DND-41 (cell line): ENCODE measurements around the gene FAM222A.

ENCODE experiments used
- ATAC-seq: fragments of 200-7000 bp; cut with Tn5 transposase; 3 replicates; pipeline ENCODE4 v1.9.1; 2021; ENCODE audit warnings: low read depth; ENCODE audit not compliant: insufficient read depth
- DNase-seq: peaks from one replicate; pipeline ENCODE4 v3.0.0-alpha.2; 2020
- H2AFZ ChIP-seq: 2 replicates; pipeline ENCODE4 v1.6.0; 2012; ENCODE audit warnings: low read depth, low read length
- H3K27ac ChIP-seq: 2 replicates; pipeline ENCODE4 v1.5.1; 2012; ENCODE audit warnings: low read length, inconsistent platforms
- H3K27me3 ChIP-seq: fragments of 200-600 bp; sonication (generic); 2 replicates; pipeline ENCODE4 v1.6.0; 2012; ENCODE audit warnings: low read length, mild to moderate bottlenecking, inconsistent platforms; ENCODE audit not compliant: insufficient read depth, poor library complexity
- H3K36me3 ChIP-seq: 2 replicates; pipeline ENCODE4 v1.5.1; 2012; ENCODE audit warnings: low read length, inconsistent platforms; ENCODE audit not compliant: insufficient read depth
- H3K4me1 ChIP-seq: 2 replicates; pipeline ENCODE4 v1.5.1; 2012; ENCODE audit warnings: mild to moderate bottlenecking, low read length; ENCODE audit not compliant: insufficient read depth
- H3K4me2 ChIP-seq: 2 replicates; pipeline ENCODE4 v1.6.0; 2012; ENCODE audit warnings: mild to moderate bottlenecking, moderate library complexity, low read length, inconsistent platforms; ENCODE audit not compliant: insufficient read depth
- H3K4me3 ChIP-seq, 2 experiments: fragments of 200-600 bp in 1 of 2; shearing (Covaris generic) in 1 of 2; 2 replicates each; pipeline ENCODE4 v1.5.1; 2012 to 2016; ENCODE audit warnings: inconsistent platforms in 2 of 2, low read length in 2 of 2, mild to moderate bottlenecking in 2 of 2, low read depth in 1 of 2, moderate library complexity in 1 of 2
- H3K79me2 ChIP-seq: 2 replicates; pipeline ENCODE4 v1.6.0; 2012; ENCODE audit warnings: low read length, inconsistent platforms; ENCODE audit not compliant: insufficient read depth
- H3K9ac ChIP-seq: 2 replicates; pipeline ENCODE4 v1.6.0; 2012; ENCODE audit warnings: low read depth, mild to moderate bottlenecking, inconsistent platforms, low read length, moderate library complexity
- H3K9me3 ChIP-seq: 2 replicates; pipeline ENCODE4 v1.5.1; 2012; ENCODE audit warnings: low read length, moderate library complexity, mild to moderate bottlenecking, inconsistent platforms; ENCODE audit not compliant: insufficient read depth, severe bottlenecking
- H4K20me1 ChIP-seq: 2 replicates; pipeline ENCODE4 v1.6.0; 2012; ENCODE audit warnings: low read length; ENCODE audit not compliant: insufficient read depth
- CTCF ChIP-seq: IDR thresholded peaks from 2 replicates; pipeline ENCODE4 v1.5.1; 2012; ENCODE audit warnings: borderline replicate concordance, low read length, moderate library complexity, mild to moderate bottlenecking; ENCODE audit not compliant: poor library complexity, severe bottlenecking; ENCODE audit errors: extremely low read depth
- EZH2 ChIP-seq: IDR thresholded peaks from 3 replicates; pipeline ENCODE4 v1.6.1; 2012; ENCODE audit warnings: borderline replicate concordance, low read depth, mild to moderate bottlenecking, moderate library complexity, low read length, inconsistent platforms; ENCODE audit not compliant: severe bottlenecking

Gene FAM222A

GRCh38 chr12:109726511-109727038 is 12.9 kb downstream of the FAM222A start:
- Histone ChIP-seq H3K9me3 (no peaks in the 10 kb centered on the region), H3K27ac (no peak overlapping the region), H3K27me3 (no peaks in the 10 kb centered on the region), H2AFZ (no peak overlapping the region), H3K4me1 (no peaks in the 10 kb centered on the region), H3K9ac (no peak overlapping the region), H4K20me1 (peaks cover 19% of the 10 kb centered on the region), H3K36me3 (no peaks in the 10 kb centered on the region), H3K4me3 (no peak overlapping the region), H3K4me2 (no peak overlapping the region), H3K79me2 (no peaks in the 10 kb centered on the region)
- TF ChIP-seq CTCF (no peak), EZH2 (no peak)
- no peak for ATAC-seq
- DNase-seq: no peak

- Histone ChIP-seq H3K27ac (no peak overlapping the region), H3K27me3 (no peaks in the 10 kb centered on the region), H4K20me1 (peaks cover 19% of the 10 kb centered on the region), H3K4me2 (no peak overlapping the region), H2AFZ (no peak overlapping the region), H3K4me3 (no peak overlapping the region), H3K9me3 (no peaks in the 10 kb centered on the region), H3K4me1 (no peaks in the 10 kb centered on the region), H3K79me2 (no peaks in the 10 kb centered on the region), H3K9ac (no peak overlapping the region), H3K36me3 (no peaks in the 10 kb centered on the region)
- DNase-seq (no peak), ATAC-seq (no peak)
- TF ChIP-seq EZH2 (no peak), CTCF (no peak)
These were observed 13.6 kb downstream of the FAM222A start for GRCh38 chr12:109727039-109727723.

- H4K20me1 ChIP-seq: peaks cover 23% of the 10 kb centered on the region
- no peak for ATAC-seq
- no peak for DNase-seq
- no peak overlapping the region for H3K27ac ChIP-seq
- no peak overlapping the region for H3K9ac ChIP-seq
- H3K4me3 ChIP-seq: no peak overlapping the region
- no peak for TF ChIP-seq CTCF
- no peaks in the 10 kb centered on the region for H3K4me1 ChIP-seq
- no peaks in the 10 kb centered on the region for H3K36me3 ChIP-seq
- no peaks in the 10 kb centered on the region for H3K27me3 ChIP-seq
- no peak overlapping the region for H2AFZ ChIP-seq
- no peak overlapping the region for H3K4me2 ChIP-seq
- H3K79me2 ChIP-seq: no peaks in the 10 kb centered on the region
- no peaks in the 10 kb centered on the region for H3K9me3 ChIP-seq
These were observed 14.4 kb downstream of the FAM222A start for GRCh38 chr12:109727746-109728726.
